SU-DHL-6 (cell line): ENCODE measurements around the gene HOXA1.

Experiments
- CTCF ChIP-seq: fragments of 200-600 bp; sonication (generic); IDR thresholded peaks from one replicate; pipeline ENCODE4 v1.5.1; 2017; ENCODE audit warnings: antibody characterized with exemption, mild to moderate bottlenecking, low read length, moderate library complexity; ENCODE audit not compliant: insufficient read depth, poor library complexity, severe bottlenecking
- EZH2phosphoT487 ChIP-seq: fragments of 200-600 bp; sonication (generic), shearing (Covaris generic); conservative IDR thresholded peaks from 2 replicates; pipeline ENCODE4 v1.6.1; 2018; ENCODE audit warnings: mild to moderate bottlenecking, antibody characterized with exemption, low read length, moderate library complexity, mixed read lengths

GRCh38 chr7:27138472-27138871 is 42.7 kb upstream of the HOXA1 start:
- TF ChIP-seq CTCF = no peak
- no peak for TF ChIP-seq EZH2phosphoT487
